ENCODE results near the gene ARL3.
A peak's percentile ranks its signal among the peaks of the same experiment; 100 is the strongest.
"Not testable (repeated sequence)": the region's sequence is repeated elsewhere in the genome, so short reads cannot be mapped to it uniquely, and the experiment has no call there.

The ARL3 gene

DNA sequence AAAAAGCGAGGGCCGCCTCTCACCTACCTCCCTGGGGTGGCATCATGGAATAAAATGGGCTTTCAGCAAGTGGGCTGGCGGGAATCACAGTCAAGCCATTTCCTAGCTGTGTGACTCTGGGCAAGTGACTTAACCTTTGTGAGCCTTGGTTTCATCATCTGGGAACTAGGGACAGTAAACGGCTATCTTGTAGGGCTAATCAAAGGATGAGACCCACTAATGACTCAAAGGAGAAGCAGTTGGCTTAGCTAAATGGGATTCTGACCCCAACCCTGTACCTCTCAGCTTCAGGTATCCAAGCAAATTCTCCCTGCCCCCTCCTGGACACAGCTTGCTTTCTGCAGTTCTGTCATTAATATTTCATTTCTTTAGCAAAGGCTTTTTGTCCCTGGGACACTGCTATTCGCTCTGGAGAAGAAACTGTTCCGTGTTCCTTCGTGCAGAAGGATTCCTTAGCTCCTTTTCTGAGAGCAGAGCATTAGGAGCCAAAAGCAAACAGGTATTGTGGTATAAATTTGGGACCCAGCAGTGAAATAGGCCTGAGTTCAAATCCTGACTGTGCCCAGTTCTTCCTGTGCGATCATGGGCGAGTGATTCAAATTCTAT lies 44.0 kb downstream of the ARL3 start:
- ChIA-PET CTCF (interaction anchor here (1.1 to 2.9 kb wide), 8 partner anchors 8 to 167 kb away, joined by 3 to 16 read pairs (median 5); partner anchors contain the start of gene TRIM8), POLR2A (interaction anchor here (0.8 kb wide), 1 partner anchor 9 kb away, joined by 5 read pairs; no protein-coding TSS in a partner anchor)
- no peak overlapping the region for H3K4me3 ChIP-seq (ENCODE audit: low read depth, low read length)
- no peak for DNase-seq (ENCODE audit: low read depth, low spot score)
- TF ChIP-seq, protein P1, sequence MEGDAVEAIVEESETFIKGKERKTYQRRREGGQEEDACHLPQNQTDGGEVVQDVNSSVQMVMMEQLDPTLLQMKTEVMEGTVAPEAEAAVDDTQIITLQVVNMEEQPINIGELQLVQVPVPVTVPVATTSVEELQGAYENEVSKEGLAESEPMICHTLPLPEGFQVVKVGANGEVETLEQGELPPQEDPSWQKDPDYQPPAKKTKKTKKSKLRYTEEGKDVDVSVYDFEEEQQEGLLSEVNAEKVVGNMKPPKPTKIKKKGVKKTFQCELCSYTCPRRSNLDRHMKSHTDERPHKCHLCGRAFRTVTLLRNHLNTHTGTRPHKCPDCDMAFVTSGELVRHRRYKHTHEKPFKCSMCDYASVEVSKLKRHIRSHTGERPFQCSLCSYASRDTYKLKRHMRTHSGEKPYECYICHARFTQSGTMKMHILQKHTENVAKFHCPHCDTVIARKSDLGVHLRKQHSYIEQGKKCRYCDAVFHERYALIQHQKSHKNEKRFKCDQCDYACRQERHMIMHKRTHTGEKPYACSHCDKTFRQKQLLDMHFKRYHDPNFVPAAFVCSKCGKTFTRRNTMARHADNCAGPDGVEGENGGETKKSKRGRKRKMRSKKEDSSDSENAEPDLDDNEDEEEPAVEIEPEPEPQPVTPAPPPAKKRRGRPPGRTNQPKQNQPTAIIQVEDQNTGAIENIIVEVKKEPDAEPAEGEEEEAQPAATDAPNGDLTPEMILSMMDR (IDR thresholded peaks at IDR 0.05; ENCODE audit: insufficient read depth, low read length, missing control alignments): no peak

DNA sequence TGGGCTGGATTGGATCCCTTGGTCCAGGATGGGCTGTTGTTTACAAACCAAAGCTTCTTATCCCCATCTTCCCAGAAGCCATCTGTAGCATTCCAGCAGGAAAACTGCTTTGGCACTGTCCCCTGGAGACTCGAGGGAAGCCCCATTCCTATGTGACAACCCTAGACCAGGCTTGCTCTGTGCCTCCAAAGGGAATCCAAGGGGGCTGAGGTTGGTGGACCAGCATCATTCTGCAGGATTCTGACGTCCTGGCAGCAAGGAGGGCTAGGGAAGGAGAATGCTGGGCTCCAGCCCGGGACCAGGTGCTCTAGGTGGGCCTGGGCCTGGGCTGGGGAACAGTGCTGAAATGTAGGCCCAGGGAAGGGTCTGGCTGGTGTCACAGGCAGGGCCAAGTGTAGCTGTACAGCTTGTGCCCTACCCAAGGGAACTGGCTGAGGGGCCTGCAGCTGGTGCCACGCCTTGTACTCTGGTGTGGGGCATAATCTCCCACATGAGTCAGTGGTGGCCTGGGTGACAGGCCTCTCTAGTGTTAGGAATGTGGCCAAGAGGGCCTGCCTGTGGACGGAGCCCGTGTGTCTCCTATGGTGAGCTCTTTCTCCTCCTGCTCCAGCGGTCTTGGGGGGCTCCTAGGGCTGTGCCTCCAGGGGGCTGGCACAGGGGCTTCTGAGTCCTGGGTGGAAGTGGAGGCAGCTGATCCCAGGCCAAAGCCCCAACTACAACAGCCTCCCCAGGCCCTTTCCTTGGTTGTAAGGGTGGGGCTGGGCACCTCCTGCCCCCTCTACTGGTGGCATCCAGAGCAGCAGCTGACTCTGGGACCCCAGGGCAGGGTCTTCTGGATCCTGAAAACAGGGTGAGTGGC lies 44.8 kb downstream of the ARL3 start:
- ChIA-PET POLR2A (interaction anchor here (0.8 kb wide), 1 partner anchor 8 kb away, joined by 5 read pairs; no protein-coding TSS in a partner anchor), CTCF (interaction anchor here (0.7 to 2.9 kb wide), 11 partner anchors 9 to 166 kb away, joined by 3 to 16 read pairs (median 4); partner anchors contain the start of genes ARL3 and TRIM8)
- H3K4me3 ChIP-seq (ENCODE audit: low read depth, low read length): no peak overlapping the region
- no peak for DNase-seq (ENCODE audit: low read depth, low spot score)
- TF ChIP-seq, protein P1 (IDR thresholded peaks at IDR 0.05; ENCODE audit: insufficient read depth, low read length, missing control alignments): peak; percentile 44

DNA sequence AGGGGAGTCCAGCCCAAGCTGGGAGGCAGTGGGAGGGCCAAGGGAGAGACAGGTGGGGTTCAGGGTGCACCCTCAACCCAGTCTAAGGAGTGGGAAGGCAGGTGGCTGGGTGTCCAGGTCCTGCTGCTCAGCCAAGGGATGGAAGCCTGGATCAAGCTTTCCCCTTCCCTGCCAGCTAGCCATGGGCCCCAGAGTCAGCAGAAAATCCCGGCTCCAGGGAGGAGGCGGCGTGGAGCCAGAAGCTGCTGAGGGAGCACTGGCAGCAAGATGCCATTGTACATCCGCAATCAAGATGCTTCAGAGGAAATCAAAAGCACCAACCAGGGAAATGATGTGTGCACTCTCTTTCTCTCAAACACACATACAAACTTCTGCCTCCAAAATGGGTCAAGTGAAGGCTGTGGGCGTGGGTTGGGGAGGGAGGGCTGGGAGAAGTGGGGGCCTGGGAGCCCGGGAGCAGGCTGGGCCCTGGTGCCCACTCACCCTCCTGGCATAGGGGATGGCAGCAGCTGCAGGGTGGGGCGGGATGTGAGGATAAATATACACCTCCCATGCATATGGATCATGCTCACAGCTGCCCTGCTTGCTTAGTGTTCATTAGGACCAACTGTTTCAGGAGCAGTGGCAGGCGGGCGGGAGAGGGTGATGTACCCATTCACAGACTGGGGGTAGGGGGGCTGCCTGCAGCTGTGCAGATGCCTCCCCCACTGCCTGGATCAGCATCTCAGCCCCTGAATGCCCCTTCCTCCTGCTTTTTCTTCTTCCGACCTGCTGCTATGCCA lies 45.7 kb downstream of the ARL3 start:
- H3K4me3 ChIP-seq (ENCODE audit: low read depth, low read length): no peak overlapping the region
- DNase-seq (ENCODE audit: low read depth, low spot score): no peak
- TF ChIP-seq, protein P1 (IDR thresholded peaks at IDR 0.05; ENCODE audit: insufficient read depth, low read length, missing control alignments): no peak
- ChIA-PET CTCF (interaction anchor here (0.8 to 2.4 kb wide), 5 partner anchors 8 to 45 kb away, joined by 3 to 16 read pairs (median 5); partner anchors contain the start of gene ARL3), POLR2A (no interaction called here)

DNA sequence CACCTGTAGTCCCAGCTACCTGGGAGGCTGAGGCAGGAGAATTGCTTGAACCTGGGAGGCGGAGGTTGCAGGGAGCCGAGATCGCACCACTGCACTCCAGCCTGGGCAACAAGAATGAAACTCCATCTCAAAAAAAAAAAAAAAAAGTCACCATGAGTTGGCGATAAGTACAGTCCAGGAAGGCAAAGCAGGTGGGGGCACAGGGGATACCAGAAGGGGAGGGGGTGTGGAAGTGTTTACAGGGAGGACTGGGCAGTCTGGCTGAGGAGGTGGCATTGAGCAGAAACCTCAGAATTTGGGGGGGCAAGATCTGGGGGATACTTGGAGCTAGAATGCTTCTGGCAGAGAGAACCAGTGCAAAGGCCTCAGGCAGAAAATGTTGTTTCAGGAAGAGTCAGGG lies 46.8 kb downstream of the ARL3 start:
- H3K4me3 ChIP-seq (ENCODE audit: low read depth, low read length); CTCF ChIA-PET; DNase-seq (ENCODE audit: low read depth, low spot score): not testable (repeated sequence)
- POLR2A ChIA-PET: interaction anchor here (1.7 kb wide), 1 partner anchor 8 kb away, joined by 6 read pairs; no protein-coding TSS in a partner anchor

DNA sequence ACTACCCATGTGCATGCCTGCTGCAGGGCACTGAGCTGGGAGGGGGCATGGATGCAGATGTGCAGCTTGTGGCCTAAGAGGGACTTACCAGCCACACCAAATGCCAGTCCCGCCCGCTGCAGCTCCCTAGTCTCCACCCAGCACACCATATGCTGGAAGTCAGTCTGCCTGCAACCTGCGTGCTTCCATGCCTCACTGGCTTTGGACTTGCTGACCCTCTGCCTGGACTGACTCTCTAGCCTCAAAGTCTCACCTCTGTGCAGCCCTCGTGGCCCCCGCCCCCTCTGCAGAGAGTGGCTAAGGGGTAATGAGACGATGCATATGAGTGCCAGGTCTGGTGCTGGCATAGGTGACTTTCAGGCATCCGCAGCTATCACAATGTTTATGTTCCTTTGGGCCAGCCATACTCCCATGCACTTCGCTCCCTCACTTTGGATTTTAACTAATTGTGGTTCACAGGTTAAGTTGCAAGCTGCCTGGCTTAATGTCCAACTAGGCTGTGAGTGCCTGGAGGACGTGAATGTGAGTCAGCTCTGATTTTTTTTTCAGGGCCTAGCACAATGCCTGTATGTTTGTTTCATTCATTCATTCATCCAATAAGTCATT lies 48.2 kb downstream of the ARL3 start:
- no peak overlapping the region for H3K4me3 ChIP-seq (ENCODE audit: low read depth, low read length)
- TF ChIP-seq, protein P1 (IDR thresholded peaks at IDR 0.05; ENCODE audit: insufficient read depth, low read length, missing control alignments): no peak
- ChIA-PET CTCF (interaction anchor here (7.1 kb wide), 1 partner anchor 12 kb away, joined by 55 read pairs; no protein-coding TSS in a partner anchor), POLR2A (interaction anchor here (1.7 kb wide), 1 partner anchor 10 kb away, joined by 6 read pairs; no protein-coding TSS in a partner anchor)
- no peak for DNase-seq (ENCODE audit: low read depth, low spot score)

DNA sequence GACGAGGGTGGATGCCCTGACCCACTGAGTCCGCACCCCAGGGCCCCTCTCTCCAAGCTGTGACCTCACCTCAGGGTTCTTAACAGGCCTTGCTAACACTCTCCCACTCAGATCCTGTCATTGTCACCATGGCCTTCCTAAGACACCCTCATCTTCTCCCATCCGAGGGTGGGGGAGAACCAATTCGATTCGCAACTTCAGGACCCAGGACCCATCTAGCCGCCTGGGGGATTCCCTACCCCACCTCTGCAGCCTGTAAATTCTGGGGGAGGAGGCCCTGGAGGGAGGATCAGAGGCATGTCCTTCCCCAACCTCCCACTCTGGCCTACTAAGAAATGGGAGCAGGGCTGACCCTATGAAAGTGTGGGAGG lies 52.6 kb downstream of the ARL3 start:
- no peak for DNase-seq (ENCODE audit: low read depth, low spot score)
- TF ChIP-seq, protein P1 (IDR thresholded peaks at IDR 0.05; ENCODE audit: insufficient read depth, low read length, missing control alignments): no peak
- ChIA-PET POLR2A (interaction anchor here (0.9 to 1.8 kb wide), 3 partner anchors 8 to 14 kb away, joined by 3 to 6 read pairs (median 5); no protein-coding TSS in a partner anchor), CTCF (interaction anchor here (1.0 to 7.1 kb wide), 5 partner anchors 10 to 158 kb away, joined by 3 to 55 read pairs (median 3); no protein-coding TSS in a partner anchor)
- no peak overlapping the region for H3K4me3 ChIP-seq (ENCODE audit: low read depth, low read length)

Data from AG04449 (cell line).